Stimulated activated CD8-positive, alpha-beta memory T cell treated with anti-CD3 and anti-CD28 coated beads, Interleukin-4, amount 100 ng/mL, for 24 hours (primary cell): ENCODE measurements around the gene GPR142.

Experiments
- DNase-seq: peaks from one replicate; pipeline ENCODE4 v3.0.0-alpha.2; 2020; ENCODE audit warnings: low read depth

Gene GPR142

GRCh38 chr17:74367206-74367605, at the start of gene GPR142:
TSS of gene GPR142 (plus strand) at chr17:74367506. CDS start at chr17:74369541, 2,035 bp downstream.
- DNase-seq: no peak

- DNase-seq: no peak
These were observed 48.9 kb upstream of the GPR142 start for GRCh38 chr17:74318391-74318790.

- DNase-seq: no peak
These were observed 42.8 kb upstream of the GPR142 start for GRCh38 chr17:74324521-74324920.

GRCh38 chr17:74325376-74325742, 41.9 kb upstream of the GPR142 start:
- DNase-seq: no peak

GRCh38 chr17:74325743-74326379, 41.4 kb upstream of the GPR142 start, which contains the start of gene KIF19:
TSS of gene KIF19 (plus strand) at chr17:74326226. CDS start at chr17:74326350, 124 bp downstream.
- DNase-seq: peak; percentile 54

- DNase-seq: no peak
These were observed 40.8 kb upstream of the GPR142 start for GRCh38 chr17:74326506-74326905.

GRCh38 chr17:74328487-74328886, 38.8 kb upstream of the GPR142 start:
- no peak for DNase-seq

- DNase-seq: no peak
These were observed 37.9 kb upstream of the GPR142 start for GRCh38 chr17:74329378-74329777.

- no peak for DNase-seq
These were observed 36.9 kb upstream of the GPR142 start for GRCh38 chr17:74330446-74330845.

- no peak for DNase-seq
These were observed 35.2 kb upstream of the GPR142 start for GRCh38 chr17:74332017-74332650.

- no peak for DNase-seq
These were observed 34.5 kb upstream of the GPR142 start for GRCh38 chr17:74332763-74333283.

GRCh38 chr17:74334393-74335039, 32.8 kb upstream of the GPR142 start:
- no peak for DNase-seq

- DNase-seq: no peak
These were observed 31.7 kb upstream of the GPR142 start for GRCh38 chr17:74335529-74336062.

GRCh38 chr17:74336307-74336706, 31.0 kb upstream of the GPR142 start:
- no peak for DNase-seq

- DNase-seq: no peak
These were observed 29.3 kb upstream of the GPR142 start for GRCh38 chr17:74337834-74338500.

GRCh38 chr17:74339537-74340195, 27.6 kb upstream of the GPR142 start:
- DNase-seq: no peak

- no peak for DNase-seq
These were observed 26.8 kb upstream of the GPR142 start for GRCh38 chr17:74340470-74341023.

- DNase-seq: no peak
These were observed 25.1 kb upstream of the GPR142 start for GRCh38 chr17:74342224-74342623.

GRCh38 chr17:74343121-74343520, 24.2 kb upstream of the GPR142 start:
- DNase-seq: no peak

GRCh38 chr17:74343526-74344284, 23.6 kb upstream of the GPR142 start:
- DNase-seq: no peak

- DNase-seq: no peak
These were observed 22.6 kb upstream of the GPR142 start for GRCh38 chr17:74344658-74345057.
